Hepatocyte (in vitro differentiated cells): ENCODE measurements around the gene VASN.

ENCODE experiments used
- CTCF ChIP-seq: fragments of 200-600 bp; sonication (generic); IDR thresholded peaks from 2 replicates; pipeline ENCODE4 v1.5.1; 2016; ENCODE audit warnings: antibody characterized with exemption, mild to moderate bottlenecking; ENCODE audit not compliant: poor library complexity
- EZH2 ChIP-seq: fragments of 200-600 bp; sonication (generic); IDR thresholded peaks from 2 replicates; pipeline ENCODE4 v1.6.1; 2016; ENCODE audit warnings: antibody characterized with exemption, mild to moderate bottlenecking, borderline replicate concordance

GRCh38 chr16:4372001-4372577 lies 441 bp downstream of the VASN start:
- TF ChIP-seq EZH2: no peak
- TF ChIP-seq CTCF: no peak
